ENCODE data around the gene HRH1. TPM values are rescaled to one million over a fixed set of nuclear protein-coding genes. Genes with fewer than 3 reads are reported as not detected.

HRH1 gene
- total RNA-seq, 3 donors from 2014 or later, result 8.3 to 16.7 (median 10.3) TPM

DNA sequence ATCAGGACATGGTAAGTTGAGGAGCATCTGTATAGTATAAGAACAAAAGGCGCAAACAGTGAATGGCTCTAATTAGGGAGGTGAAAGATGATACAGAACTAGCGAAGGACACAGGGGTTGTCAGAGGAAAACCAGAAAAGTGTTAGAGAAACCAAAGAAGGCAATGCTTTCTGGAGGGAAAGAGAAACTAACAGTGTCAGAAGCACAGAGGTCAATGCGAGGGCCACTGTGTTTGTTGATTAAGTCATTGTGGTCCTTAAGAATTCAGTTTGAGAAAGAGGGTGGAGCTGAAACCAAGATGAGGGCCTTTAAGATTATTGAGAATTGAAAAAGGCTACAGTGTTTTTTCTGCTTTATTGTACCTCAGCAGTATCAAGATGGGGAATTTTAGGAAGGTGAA lies 146.7 kb downstream of the HRH1 start:
- H3K9me3 ChIP-seq, result no peaks in the 10 kb centered on the region
- DNase-seq (no peak), ATAC-seq (no peak)
- TF ChIP-seq, protein P1, sequence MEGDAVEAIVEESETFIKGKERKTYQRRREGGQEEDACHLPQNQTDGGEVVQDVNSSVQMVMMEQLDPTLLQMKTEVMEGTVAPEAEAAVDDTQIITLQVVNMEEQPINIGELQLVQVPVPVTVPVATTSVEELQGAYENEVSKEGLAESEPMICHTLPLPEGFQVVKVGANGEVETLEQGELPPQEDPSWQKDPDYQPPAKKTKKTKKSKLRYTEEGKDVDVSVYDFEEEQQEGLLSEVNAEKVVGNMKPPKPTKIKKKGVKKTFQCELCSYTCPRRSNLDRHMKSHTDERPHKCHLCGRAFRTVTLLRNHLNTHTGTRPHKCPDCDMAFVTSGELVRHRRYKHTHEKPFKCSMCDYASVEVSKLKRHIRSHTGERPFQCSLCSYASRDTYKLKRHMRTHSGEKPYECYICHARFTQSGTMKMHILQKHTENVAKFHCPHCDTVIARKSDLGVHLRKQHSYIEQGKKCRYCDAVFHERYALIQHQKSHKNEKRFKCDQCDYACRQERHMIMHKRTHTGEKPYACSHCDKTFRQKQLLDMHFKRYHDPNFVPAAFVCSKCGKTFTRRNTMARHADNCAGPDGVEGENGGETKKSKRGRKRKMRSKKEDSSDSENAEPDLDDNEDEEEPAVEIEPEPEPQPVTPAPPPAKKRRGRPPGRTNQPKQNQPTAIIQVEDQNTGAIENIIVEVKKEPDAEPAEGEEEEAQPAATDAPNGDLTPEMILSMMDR (IDR thresholded peaks at IDR 0.05), result no peak
- no peak overlapping the region for H3K4me3 ChIP-seq
- intact Hi-C loops (cut with DNase I, micrococcal nuclease), result no loop called here
- no peaks in the 10 kb centered on the region for H3K36me3 ChIP-seq (ENCODE audit: low read depth)
- no peaks in the 10 kb centered on the region for H3K4me1 ChIP-seq (ENCODE audit: low read depth)

GRCh38 chr3:11302444-11302843 lies 148.2 kb downstream of the HRH1 start:
- TF ChIP-seq, protein P1 (IDR thresholded peaks at IDR 0.05), result no peak
- intact Hi-C loops (cut with DNase I, micrococcal nuclease), result no loop called here
- no peak for ATAC-seq
- DNase-seq, result no peak
- Histone ChIP-seq H3K4me3 (no peak overlapping the region), H3K9me3 (no peaks in the 10 kb centered on the region), H3K36me3 (ENCODE audit: low read depth) (no peaks in the 10 kb centered on the region), H3K4me1 (ENCODE audit: low read depth) (no peaks in the 10 kb centered on the region)

- intact Hi-C loops (cut with DNase I, micrococcal nuclease), result no loop called here
- TF ChIP-seq, protein P1 (IDR thresholded peaks at IDR 0.05), result no peak
- no peak for ATAC-seq
- DNase-seq, result no peak
- Histone ChIP-seq H3K4me1 (ENCODE audit: low read depth) (no peaks in the 10 kb centered on the region), H3K9me3 (no peaks in the 10 kb centered on the region), H3K4me3 (no peak overlapping the region), H3K36me3 (ENCODE audit: low read depth) (no peaks in the 10 kb centered on the region)
Measured at GRCh38 chr3:11304175-11304574, 149.9 kb downstream of the HRH1 start.

GRCh38 chr3:11305509-11305908 lies 151.2 kb downstream of the HRH1 start:
- no peaks in the 10 kb centered on the region for H3K36me3 ChIP-seq (ENCODE audit: low read depth)
- intact Hi-C loops (cut with DNase I, micrococcal nuclease), result no loop called here
- H3K4me3 ChIP-seq, result no peak overlapping the region
- TF ChIP-seq, protein P1 (IDR thresholded peaks at IDR 0.05), result no peak
- H3K4me1 ChIP-seq (ENCODE audit: low read depth), result no peaks in the 10 kb centered on the region
- DNase-seq (no peak), ATAC-seq (no peak)
- no peaks in the 10 kb centered on the region for H3K9me3 ChIP-seq

GRCh38 chr3:11306817-11307589 lies 152.7 kb downstream of the HRH1 start:
- H3K36me3 ChIP-seq (ENCODE audit: low read depth), result no peaks in the 10 kb centered on the region
- no peaks in the 10 kb centered on the region for H3K4me1 ChIP-seq (ENCODE audit: low read depth)
- peak; percentile 45 for ATAC-seq

More at GRCh38 chr3:11306817-11307589, 152.7 kb downstream of the HRH1 start:
- no peak overlapping the region for H3K4me3 ChIP-seq
- TF ChIP-seq, protein P1 (IDR thresholded peaks at IDR 0.05), result no peak
- no peaks in the 10 kb centered on the region for H3K9me3 ChIP-seq
- intact Hi-C loops (cut with DNase I, micrococcal nuclease), result no loop called here
- DNase-seq, result no peak

Data from mucosa of descending colon (tissue), 3 donors.